Measurements from ENCODE around the gene OBI1.

- TF ChIP-seq EZH2 (IDR thresholded peaks at IDR 0.05; ENCODE audit: low read length, unreplicated experiment): no peak
- TF ChIP-seq EZH2phosphoT487 (IDR thresholded peaks at IDR 0.05; ENCODE audit: borderline replicate concordance, low read length): no peak
These were observed 71.6 kb downstream of the OBI1 start for GRCh38 chr13:78587395-78587794.

Data from PC-3 (cell line).